CD14-positive monocyte (primary cell): ENCODE data around the gene ARMC8. TPM values are rescaled to one million over a fixed set of nuclear protein-coding genes. Genes with fewer than 3 reads are reported as not detected.
A peak's percentile ranks its signal among the peaks of the same experiment; 100 is the strongest.

Experiments
- DNase-seq, 3 donors: peaks; one replicate each; pipeline ENCODE4 v3.0.0-alpha.2; 2011 to 2022
- H2AFZ ChIP-seq: 2 replicates; pipeline ENCODE4 v1.6.0; 2012; ENCODE audit warnings: mild to moderate bottlenecking, low read depth, low read length, inconsistent platforms; ENCODE audit not compliant: insufficient read depth, poor library complexity, severe bottlenecking
- H3K27ac ChIP-seq, 2 donors: 1 replicate in 1 of 2; 2 replicates in 1 of 2; pipeline ENCODE4 v1.5.1; 2012 to 2013; ENCODE audit warnings: low read length in 2 of 2, control low read depth in 1 of 2, inconsistent platforms in 1 of 2, low read depth in 1 of 2, mild to moderate bottlenecking in 1 of 2
- H3K27me3 ChIP-seq, 2 donors: one replicate each; pipeline versions ENCODE4 v1.6.0 to v1.6.1; 2011 to 2013; ENCODE audit warnings: low read length in 2 of 2; ENCODE audit not compliant: control insufficient read depth in 2 of 2, insufficient read depth in 2 of 2
- H3K36me3 ChIP-seq, 2 donors: replicated peaks in 1 of 2; 1 replicate in 1 of 2; 2 replicates in 1 of 2; pipeline versions ENCODE4 v1.5.1 to v1.6.1; 2012 to 2013; ENCODE audit warnings: low read length in 2 of 2, control low read depth in 1 of 2, inconsistent platforms in 1 of 2, mild to moderate bottlenecking in 1 of 2; ENCODE audit not compliant: insufficient read depth in 2 of 2, control insufficient read depth in 1 of 2
- H3K4me1 ChIP-seq, 2 donors: 1 replicate in 1 of 2; 2 replicates in 1 of 2; pipeline versions ENCODE4 v1.5.1 to v1.6.1; 2012 to 2013; ENCODE audit warnings: low read length in 2 of 2, control low read depth in 1 of 2, inconsistent platforms in 1 of 2, mild to moderate bottlenecking in 1 of 2, moderate library complexity in 1 of 2; ENCODE audit not compliant: insufficient read depth in 2 of 2, control insufficient read depth in 1 of 2
- H3K4me2 ChIP-seq: replicated peaks from 2 replicates; pipeline ENCODE3; 2012; ENCODE audit warnings: low read length, moderate library complexity, mild to moderate bottlenecking; ENCODE audit not compliant: poor library complexity, severe bottlenecking; ENCODE audit errors: extremely low read depth
- H3K4me3 ChIP-seq, 3 experiments: fragments of 200-600 bp in 1 of 3; sonication (generic) in 1 of 3; replicated peaks in 1 of 3; 1 replicate in 2 of 3; 2 replicates in 1 of 3; pipeline ENCODE4 v1.5.1; 2011 to 2013; ENCODE audit warnings: low read length in 3 of 3, mild to moderate bottlenecking in 3 of 3, control low read depth in 2 of 3, low read depth in 2 of 3, inconsistent platforms in 1 of 3, moderate library complexity in 1 of 3
- H3K79me2 ChIP-seq: 2 replicates; pipeline ENCODE4 v1.6.0; 2012; ENCODE audit warnings: mild to moderate bottlenecking, control low read depth, inconsistent platforms, low read length, moderate library complexity; ENCODE audit not compliant: insufficient read depth
- H3K9ac ChIP-seq: 2 replicates; pipeline ENCODE4 v1.6.0; 2017; ENCODE audit warnings: low read length, mild to moderate bottlenecking; ENCODE audit not compliant: insufficient read depth, poor library complexity, severe bottlenecking
- H3K9me3 ChIP-seq, 2 donors: replicated peaks in 1 of 2; 1 replicate in 1 of 2; 2 replicates in 1 of 2; pipeline versions ENCODE4 v1.5.1 to v1.6.1; 2012 to 2013; ENCODE audit warnings: low read length in 2 of 2, control low read depth in 1 of 2; ENCODE audit not compliant: control insufficient read depth in 1 of 2, insufficient read depth in 1 of 2
- H4K20me1 ChIP-seq: 2 replicates; pipeline ENCODE4 v1.6.0; 2012; ENCODE audit warnings: mild to moderate bottlenecking, low read length, control low read depth, moderate library complexity; ENCODE audit not compliant: insufficient read depth
- H3K27ac Mint-ChIP-seq, 7 donors: one replicate each; pipeline ENCODE4 v1.8.0; 2020; ENCODE audit warnings: mild to moderate bottlenecking in 7 of 7, mixed read lengths in 7 of 7, moderate library complexity in 6 of 7, inconsistent platforms in 2 of 7
- H3K27me3 Mint-ChIP-seq, 3 donors: one replicate each; pipeline ENCODE4 v1.8.0; 2021 to 2022; ENCODE audit warnings: low read depth in 3 of 3, mild to moderate bottlenecking in 3 of 3, mixed read lengths in 3 of 3, moderate library complexity in 3 of 3, inconsistent platforms in 1 of 3
- H3K36me3 Mint-ChIP-seq, 2 donors: one replicate each; pipeline ENCODE4 v1.8.0; 2020; ENCODE audit warnings: mixed read lengths in 2 of 2, inconsistent platforms in 1 of 2, mild to moderate bottlenecking in 1 of 2
- H3K4me1 Mint-ChIP-seq: one replicate; pipeline ENCODE4 v1.8.0; 2020; ENCODE audit warnings: mild to moderate bottlenecking, mixed read lengths
- H3K4me3 Mint-ChIP-seq, 2 donors: one replicate each; pipeline ENCODE4 v1.8.0; 2020; ENCODE audit warnings: mild to moderate bottlenecking in 2 of 2, mixed read lengths in 2 of 2, moderate library complexity in 1 of 2
- H3K9me3 Mint-ChIP-seq, 7 donors: one replicate each; pipeline ENCODE4 v1.8.0; 2020 to 2022; ENCODE audit warnings: mixed read lengths in 7 of 7, mild to moderate bottlenecking in 6 of 7, moderate library complexity in 6 of 7, inconsistent platforms in 2 of 7
- WGBS: methylation state at CpG from one replicate; pipeline ENCODE4 v1.1.5; 2013; ENCODE audit warnings: missing lambda C conversion rate; ENCODE audit not compliant: insufficient coverage; 5-methylcytosine and 5-hydroxymethylcytosine counted together
- intact Hi-C, 2 donors: fragments of 100-400 bp; cut with micrococcal nuclease; formaldehyde crosslinking; loops; one replicate each; pipeline versions ENCODE4 v1.15.0 to v1.15.1; 2023
- polyA plus RNA-seq, 3 donors: library from polyadenylated mRNA; depleted of rRNA in 1 of 3; unstranded in 2 of 3; stranded (reverse) in 1 of 3; fragments of 300-500 nt in 2 of 3; fragments of >200 nt in 1 of 3; fragmentation: Illumina TruSeq in 2 of 3; gene quantifications; 1 replicate in 2 of 3; 2 replicates in 1 of 3; pipeline ENCODE4 v1.2.3, GENCODE V29; 2012 to 2021
- TF ChIP-seq, protein P1 (sequence below): fragments of 200-600 bp; IDR thresholded peaks from one replicate; pipeline ENCODE4 v1.8.0; 2022; ENCODE audit warnings: antibody characterized with exemption, mild to moderate bottlenecking

Gene ARMC8
- polyA plus RNA-seq, 3 donors: 34.3 to 43.9 (median 42.0) TPM

DNA sequence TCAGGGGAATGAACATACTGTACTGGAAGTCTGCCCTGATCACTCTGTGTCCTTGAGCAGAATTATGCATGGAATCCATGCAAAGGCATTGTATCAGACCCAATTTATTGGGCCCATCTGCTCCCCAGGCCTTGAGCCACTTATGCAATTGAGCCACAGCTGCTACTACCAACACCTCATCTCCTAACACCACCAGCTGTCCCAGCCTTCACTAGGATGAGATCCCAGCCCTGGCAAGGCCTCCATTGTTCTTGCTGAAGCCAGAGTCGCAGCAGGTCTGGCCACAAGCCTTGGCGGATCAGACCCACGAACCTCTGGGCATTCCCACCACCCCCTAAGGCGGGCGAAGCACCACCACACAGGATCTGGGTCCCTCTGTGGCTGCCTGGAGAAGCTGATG lies 151.7 kb downstream of the ARMC8 start:
- TF ChIP-seq, protein P1, sequence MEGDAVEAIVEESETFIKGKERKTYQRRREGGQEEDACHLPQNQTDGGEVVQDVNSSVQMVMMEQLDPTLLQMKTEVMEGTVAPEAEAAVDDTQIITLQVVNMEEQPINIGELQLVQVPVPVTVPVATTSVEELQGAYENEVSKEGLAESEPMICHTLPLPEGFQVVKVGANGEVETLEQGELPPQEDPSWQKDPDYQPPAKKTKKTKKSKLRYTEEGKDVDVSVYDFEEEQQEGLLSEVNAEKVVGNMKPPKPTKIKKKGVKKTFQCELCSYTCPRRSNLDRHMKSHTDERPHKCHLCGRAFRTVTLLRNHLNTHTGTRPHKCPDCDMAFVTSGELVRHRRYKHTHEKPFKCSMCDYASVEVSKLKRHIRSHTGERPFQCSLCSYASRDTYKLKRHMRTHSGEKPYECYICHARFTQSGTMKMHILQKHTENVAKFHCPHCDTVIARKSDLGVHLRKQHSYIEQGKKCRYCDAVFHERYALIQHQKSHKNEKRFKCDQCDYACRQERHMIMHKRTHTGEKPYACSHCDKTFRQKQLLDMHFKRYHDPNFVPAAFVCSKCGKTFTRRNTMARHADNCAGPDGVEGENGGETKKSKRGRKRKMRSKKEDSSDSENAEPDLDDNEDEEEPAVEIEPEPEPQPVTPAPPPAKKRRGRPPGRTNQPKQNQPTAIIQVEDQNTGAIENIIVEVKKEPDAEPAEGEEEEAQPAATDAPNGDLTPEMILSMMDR: no peak

DNA sequence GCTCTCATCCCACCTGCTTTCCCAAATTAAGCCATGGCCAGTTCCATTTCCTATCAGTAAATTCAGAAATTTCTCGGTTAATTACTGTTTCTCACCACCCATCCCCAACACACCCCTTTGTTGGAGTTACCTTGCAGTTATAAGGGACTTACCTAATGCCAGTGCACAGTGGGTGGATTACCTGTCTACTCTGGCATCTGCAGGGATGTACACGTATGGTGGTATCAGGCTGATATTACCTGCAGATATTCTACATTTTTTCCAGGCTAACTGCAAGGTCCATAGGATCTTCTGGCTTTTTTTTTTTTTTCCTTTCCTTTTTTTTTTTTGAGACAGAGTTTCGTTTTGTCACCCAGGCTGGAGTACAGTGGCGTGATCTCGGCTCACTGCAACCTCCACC lies 153.4 kb downstream of the ARMC8 start:
- H3K9ac ChIP-seq: no peak overlapping the region
- H2AFZ ChIP-seq: no peak overlapping the region
- no CpG with 5 or more reads among the region's 5 CpGs for WGBS
- no peaks in the 10 kb centered on the region for H3K4me1 Mint-ChIP-seq
- H3K4me1 ChIP-seq: no peaks in the 10 kb centered on the region
- no peak overlapping the region for H3K4me2 ChIP-seq
- no peaks in the 10 kb centered on the region for H4K20me1 ChIP-seq
- TF ChIP-seq, protein P1: no peak
- no peak for DNase-seq
- H3K36me3 ChIP-seq: no peaks in the 10 kb centered on the region
- no peaks in the 10 kb centered on the region for H3K79me2 ChIP-seq
- H3K36me3 Mint-ChIP-seq: no peaks in the 10 kb centered on the region
- no peak overlapping the region for H3K4me3 ChIP-seq
- peaks cover 0 to 3% (median 0%) of the 10 kb centered on the region in 7 donors for H3K9me3 Mint-ChIP-seq
- H3K27me3 ChIP-seq: no peaks in the 10 kb centered on the region
- H3K9me3 ChIP-seq: no peaks in the 10 kb centered on the region
- H3K27ac ChIP-seq: no peak overlapping the region
- H3K27me3 Mint-ChIP-seq: peaks cover 0 to 8% (median 0%) of the 10 kb centered on the region in 3 donors
- H3K27ac Mint-ChIP-seq: no peak overlapping the region
- intact Hi-C loops: no loop called here
- peak overlapping the region in 1 of 2 donors; percentile 16 for H3K4me3 Mint-ChIP-seq

More for the DNA sequence above, 151.7 kb downstream of the ARMC8 start:
- H3K4me1 Mint-ChIP-seq: no peaks in the 10 kb centered on the region
- H3K27me3 ChIP-seq: no peaks in the 10 kb centered on the region
- H4K20me1 ChIP-seq: no peaks in the 10 kb centered on the region
- no peak overlapping the region for H2AFZ ChIP-seq
- no peaks in the 10 kb centered on the region for H3K79me2 ChIP-seq
- H3K9me3 Mint-ChIP-seq: peaks cover 0 to 3% (median 0%) of the 10 kb centered on the region in 7 donors
- H3K36me3 ChIP-seq: no peaks in the 10 kb centered on the region
- intact Hi-C loops: no loop called here
- H3K36me3 Mint-ChIP-seq: no peaks in the 10 kb centered on the region
- no peaks in the 10 kb centered on the region for H3K4me1 ChIP-seq
- no peak overlapping the region for H3K27ac ChIP-seq
- no CpG with 5 or more reads among the region's 5 CpGs for WGBS
- H3K4me3 Mint-ChIP-seq: no peak overlapping the region
- no peak overlapping the region for H3K4me3 ChIP-seq
- DNase-seq: no peak
- no peaks in the 10 kb centered on the region for H3K9me3 ChIP-seq
- H3K4me2 ChIP-seq: no peak overlapping the region
- no peak overlapping the region for H3K9ac ChIP-seq
- H3K27ac Mint-ChIP-seq: no peak overlapping the region
- peaks cover 0 to 5% (median 0%) of the 10 kb centered on the region in 3 donors for H3K27me3 Mint-ChIP-seq
